Measurements from ENCODE around the gene DACH2.

Gene DACH2

DNA sequence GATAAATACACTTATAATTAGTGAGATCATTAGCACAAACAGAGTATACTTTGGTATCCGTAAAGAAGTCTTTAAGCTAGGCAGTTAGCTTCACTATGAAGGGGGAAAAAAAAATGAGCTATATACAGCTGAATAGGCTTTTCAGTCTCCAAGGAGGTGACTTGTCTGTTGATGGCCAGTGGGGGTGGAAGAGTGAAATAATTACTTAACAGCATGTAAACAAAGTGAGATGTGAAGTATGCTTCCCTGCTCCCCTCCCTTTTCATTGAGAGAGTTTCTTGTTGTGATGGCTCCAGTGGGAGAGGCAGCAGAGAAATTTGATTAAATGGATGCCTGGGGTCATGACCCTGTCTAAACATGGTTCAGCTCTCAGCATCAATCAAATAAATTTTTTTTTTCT is 180.9 kb downstream of the DACH2 start:
- DNase-seq = no peak

DNA sequence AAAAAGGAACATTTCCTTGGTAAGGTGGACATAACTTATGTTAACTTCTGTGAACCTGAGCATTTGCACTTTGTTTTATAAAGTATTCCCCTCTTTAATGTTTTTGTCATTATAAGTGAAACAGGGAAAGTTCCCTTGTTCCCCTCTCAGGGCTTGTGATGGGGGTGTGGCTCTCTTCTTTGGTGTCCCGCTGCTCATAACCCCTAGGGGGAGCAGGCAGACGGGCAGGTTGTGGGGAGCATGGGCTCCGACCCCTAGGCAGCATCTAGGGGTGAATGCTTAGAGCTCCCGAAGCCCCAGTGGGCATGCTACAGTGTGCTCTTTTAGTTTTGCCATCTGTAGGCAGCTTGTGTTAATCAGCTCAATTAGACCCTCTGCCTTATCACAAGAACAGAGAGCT is 200.4 kb downstream of the DACH2 start:
- no peak for DNase-seq

DNA sequence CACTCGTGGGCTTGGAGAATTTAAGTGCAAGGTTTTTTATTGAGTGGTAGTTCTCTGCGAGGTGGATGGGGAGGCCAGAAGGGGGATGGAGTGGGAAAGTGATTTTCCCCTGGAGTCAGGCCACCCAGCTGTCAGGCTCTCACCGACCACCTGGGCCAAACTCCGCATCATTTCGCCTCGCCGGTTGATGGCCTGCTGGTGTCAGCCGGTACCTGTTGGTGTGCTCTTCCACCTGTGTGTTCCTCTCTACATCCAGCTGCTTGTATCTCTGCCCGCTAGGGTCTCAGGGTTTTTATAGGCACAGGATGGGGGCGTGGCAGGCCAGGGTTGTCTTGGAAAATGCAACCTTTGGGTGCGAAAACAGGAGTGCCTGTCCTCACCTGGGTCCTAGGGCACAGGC is 200.9 kb downstream of the DACH2 start:
- DNase-seq = no peak

DNA sequence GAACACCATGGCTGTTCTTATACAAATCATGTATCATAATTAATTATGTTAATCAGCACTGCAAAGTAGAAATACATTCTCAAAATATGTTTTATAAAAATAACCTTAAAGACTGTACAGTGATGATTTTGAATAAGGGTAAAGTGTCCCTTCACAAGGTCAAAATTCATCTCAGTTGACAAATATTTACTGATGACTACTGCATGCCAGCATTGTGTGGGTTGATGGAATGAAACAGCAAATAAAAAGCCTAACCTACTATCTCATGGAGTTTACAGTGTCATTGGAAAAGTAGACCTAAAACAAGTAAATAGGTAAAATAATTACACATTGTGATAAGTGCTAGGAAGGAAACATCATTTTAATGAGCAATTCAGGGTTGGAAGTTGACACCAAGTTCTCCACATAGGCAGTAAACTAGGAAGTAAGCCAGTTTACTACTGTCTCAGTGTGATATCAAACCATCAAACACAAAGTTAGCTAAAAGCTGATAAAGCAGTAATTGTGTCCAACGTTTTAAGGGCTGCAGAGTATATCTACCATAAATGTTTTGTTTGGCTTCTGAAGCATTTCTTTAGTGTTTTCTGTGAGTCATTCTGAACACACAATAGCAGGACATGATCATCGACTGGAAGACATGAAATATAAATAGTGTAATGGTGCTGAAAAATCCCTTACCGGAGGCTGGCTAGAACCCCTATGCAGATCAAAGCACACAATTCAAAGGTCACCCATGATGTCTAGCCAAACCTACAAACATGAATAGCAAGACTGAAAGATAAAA is 221.8 kb downstream of the DACH2 start:
- no peak for DNase-seq

DNA sequence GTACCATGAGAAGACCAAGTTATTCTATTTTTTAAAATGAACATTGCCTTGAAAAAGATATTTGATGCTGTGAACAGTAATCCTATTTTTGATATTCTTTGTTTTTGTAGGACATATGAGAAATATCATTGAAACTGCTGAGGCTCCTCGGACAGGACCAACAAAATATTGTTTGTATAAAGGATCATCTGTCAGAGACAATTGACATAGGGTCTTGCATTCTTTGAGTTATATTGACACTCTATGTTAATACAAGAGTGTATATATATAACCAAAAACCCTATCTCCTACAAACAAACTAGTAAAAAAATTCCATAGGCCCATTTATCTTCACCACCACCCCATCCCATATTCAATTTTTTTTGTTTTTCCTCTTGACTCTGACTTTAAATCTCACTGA is 222.7 kb downstream of the DACH2 start:
- no peak for DNase-seq

DNA sequence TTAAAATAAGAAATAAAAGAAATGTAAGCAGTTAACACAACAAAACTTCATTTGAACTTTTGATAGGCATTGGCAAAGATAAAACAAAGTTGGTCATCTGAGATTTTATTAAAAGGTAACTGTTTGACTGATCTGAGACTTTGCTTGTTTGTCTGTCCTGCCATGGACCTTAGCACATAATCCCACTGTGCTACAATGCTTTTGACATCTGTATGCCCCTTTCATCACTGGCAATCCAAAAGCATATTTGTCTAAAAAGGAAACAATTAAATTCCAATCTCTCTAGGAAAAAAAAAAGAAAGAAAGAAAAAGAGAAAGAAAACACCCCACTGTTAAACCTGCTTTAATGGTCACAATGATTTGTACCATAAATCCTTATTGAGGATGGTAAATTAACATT is 231.0 kb downstream of the DACH2 start:
- DNase-seq = no peak

DNA sequence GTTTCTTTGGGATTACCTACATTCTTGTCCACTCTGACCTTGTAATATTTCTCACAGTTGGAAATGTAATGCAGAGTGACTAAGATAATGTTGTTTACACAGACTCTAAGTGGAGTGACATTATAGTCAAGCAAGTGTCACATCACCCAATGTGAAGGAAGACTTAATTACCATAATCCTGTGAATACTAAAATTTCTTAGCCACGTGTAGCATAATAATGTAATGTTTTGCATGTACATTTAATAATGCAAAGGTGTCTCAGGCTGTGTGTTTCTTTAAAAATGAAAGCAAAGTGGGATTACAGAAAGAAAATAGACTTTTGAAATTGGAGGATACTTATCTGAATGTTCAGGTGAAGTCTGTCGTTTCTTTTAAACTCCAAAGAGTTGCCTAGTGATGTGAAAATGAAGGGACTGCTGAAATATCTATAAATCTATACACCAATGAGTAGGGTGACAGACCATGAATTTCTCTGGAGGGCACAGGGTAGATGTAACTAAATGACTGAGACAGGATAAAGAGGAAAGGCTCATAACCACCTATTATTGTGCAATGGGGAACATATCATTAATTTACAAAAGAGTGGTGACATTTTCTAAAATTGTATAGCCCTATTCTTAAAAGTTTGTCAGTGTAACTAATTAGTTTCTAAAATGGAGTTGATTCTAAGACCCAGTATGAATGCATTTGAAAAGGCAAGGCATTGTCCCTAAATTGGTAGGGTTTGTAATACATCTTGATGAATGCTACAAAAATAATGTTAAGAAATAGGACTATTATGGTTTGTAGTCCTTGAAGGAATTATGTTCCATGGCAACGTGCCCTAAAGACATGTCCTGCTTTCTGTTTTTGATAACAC is 235.7 kb downstream of the DACH2 start:
- no peak for DNase-seq

DNA sequence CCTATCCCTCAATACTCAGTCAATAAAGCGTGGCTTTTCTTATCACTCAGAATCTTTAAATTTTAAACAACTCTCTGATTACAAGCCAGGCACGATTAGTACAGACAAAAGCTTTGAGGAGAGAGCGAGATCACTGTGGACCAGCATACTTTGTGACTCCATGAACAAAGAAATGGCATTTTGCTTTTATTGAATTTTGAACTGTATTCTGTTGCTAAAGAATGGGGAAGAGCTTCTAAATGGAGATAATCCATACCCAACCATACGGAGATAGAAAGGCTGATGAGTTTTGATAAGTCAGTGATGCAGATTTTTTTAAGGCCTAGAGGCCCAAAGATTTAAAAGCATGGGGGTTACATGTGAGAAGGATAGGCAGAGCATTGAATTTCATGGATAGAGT is 259.1 kb downstream of the DACH2 start:
- DNase-seq = no peak

DNA sequence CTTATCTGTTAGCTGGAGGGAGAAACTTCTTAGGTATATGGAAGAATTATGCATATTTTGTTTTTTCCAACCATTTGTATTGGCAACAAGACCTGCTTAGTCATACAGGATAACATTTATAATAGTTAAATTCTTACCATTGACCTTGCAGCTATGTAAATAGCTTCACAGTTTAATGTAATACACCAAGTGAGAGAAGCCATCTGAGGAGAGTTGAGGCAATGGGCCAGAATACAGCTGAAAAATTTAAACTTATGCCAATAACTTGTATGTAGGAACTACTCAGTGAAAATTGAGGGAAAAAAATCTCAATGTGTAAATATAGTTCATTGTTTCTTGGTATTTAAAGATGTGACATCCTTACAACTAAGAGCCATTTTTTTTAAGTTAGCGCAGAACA is 273.5 kb downstream of the DACH2 start:
- DNase-seq = no peak

DNA sequence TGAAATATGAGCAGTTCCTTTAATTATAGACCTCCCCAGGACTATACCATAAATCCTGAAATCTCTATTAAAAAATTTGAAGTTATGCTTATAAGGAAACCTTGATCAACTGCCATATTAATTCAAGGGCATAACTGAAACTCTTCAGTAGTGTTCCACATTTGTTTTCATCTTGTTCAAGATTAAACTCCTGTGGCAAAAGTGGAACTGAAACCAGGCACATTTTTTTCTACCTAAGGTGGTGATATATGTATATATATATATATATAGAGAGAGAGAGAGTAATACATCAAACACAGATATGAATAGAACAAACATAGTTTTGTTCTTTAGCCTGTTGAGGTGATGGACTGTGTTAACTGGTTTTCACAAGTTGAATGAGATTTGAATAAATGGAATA is 287.9 kb downstream of the DACH2 start:
- DNase-seq = no peak

DNA sequence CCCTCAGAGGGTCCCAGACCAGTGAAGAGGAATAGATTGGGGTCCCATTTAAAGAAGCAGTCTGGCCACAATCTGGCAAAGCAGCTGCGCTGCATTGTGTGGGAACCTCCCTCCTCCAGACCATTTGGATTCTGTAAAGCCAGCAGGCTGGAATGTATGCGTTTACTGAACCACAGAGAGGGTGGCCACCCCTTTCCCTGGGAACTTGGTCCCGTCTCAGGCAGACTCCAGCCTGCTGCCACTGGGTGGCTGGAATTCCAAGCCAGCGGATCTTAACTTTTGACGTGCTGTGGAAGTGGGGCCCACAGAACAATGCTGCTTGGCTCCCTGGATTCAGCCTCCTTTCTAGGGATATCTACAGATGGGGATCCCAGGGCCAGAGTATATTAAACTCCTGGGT is 307.2 kb downstream of the DACH2 start:
- DNase-seq = no peak

DNA sequence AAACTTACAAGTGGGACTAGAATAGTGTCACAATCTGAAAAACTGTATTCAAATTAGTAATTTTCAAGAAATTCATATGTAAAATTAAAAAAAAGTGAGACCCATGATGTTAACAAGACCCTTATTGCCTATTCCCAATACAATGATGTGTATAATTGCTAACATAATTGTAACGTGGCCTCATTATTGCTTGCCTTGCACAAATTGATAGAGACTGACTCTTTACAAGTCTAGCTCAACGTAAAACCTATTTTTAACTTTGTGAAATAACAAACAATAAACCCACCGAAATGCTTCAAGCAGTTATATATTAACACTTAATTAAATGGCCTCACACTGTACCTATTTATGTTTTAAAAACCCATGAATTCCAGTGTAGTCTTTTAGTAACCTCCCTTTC is 312.5 kb downstream of the DACH2 start:
- DNase-seq = no peak

DNA sequence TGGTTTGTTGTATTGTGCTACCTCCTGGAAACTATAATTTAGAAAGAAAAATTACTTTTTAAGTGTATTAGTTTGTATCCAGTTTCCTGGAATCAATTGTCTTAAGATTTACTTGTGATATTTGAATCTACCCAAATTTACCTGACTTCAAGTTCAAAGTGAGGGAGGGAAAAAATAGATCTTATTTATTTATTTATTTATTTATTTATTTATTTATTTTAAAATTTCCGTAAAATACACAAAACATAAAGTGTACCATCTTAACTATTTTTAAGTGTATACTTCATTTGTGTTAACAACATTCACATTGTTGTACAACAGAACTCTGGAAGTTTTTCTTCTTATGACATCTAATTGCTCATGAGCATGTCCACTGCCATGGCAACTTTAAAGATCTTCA is 356.0 kb downstream of the DACH2 start:
- DNase-seq = no peak

DNA sequence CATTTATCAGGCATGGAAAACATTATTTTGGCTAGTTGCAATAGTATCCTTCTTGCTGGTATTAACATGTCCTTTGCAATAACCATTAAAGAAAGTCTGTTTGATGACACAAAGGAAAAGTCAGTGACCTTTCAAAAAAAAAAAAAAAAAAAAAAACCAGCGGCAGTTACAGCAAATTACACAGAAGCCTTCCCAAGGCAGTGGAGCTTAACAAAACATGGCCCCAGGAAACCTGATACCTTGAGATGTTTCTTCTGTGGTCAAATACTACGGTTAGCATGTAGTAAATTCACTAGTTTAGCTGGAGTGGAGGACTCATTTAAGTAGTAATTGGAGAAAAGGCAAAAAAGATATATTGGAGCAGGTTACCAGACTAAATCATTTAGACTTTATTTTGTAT is 359.1 kb downstream of the DACH2 start:
- no peak for DNase-seq

DNA sequence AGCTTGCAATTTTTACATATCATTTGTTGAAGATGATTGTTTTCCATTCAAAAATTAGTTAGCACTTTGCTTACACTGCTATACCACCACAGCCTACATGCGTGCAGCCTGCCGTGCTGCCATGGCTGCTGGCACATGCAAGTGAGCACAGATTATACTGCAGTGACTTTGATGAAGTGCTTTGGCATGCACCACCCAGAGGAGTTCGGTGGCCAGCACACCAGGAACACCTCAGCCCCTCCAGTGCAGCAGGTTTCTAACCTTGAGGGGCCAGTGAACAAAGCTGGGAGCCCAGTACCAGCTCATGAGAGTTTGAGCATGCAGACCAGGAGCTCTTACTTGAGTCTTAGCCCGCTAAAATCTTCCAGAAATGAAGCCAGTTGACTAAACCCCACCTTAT is 431.5 kb downstream of the DACH2 start:
- no peak for DNase-seq

DNA sequence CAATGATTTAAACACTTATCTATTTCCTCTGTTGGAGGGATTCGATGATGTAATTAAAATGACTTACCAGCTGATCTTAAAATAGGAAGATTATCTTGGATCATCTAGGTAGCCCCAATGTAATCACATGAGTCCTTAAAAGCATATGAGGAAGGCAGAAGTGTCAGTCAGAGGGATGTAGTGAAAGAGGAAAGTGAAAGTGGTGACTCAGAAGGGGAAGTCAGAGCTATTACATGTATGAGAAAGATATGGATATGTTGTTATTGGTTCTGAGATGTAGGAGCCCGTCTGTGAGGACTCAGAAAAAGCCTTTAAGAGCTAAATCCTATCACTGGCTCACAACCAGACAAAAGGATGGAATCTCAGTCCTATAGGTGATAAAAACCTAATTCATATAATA is 456.4 kb downstream of the DACH2 start:
- no peak for DNase-seq

DNA sequence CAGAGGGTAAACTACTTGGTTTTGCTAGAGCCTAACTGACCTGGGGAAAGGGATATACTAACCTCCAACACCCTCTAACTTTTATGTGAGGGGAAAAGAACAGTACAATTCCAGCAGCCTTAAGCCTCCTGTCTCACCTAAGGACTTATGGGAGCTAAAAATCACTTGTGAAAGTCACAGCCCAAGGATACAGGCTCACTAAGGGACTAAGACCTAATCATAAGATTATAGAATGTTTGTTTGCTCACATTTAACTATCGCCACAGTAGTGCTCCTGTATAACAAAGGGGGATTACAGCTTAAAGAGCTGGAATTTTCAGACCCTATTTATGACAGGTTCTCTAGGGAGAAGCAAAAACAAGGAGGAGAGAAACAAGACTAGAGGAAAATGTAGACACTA is 548.7 kb downstream of the DACH2 start:
- no peak for DNase-seq

DNA sequence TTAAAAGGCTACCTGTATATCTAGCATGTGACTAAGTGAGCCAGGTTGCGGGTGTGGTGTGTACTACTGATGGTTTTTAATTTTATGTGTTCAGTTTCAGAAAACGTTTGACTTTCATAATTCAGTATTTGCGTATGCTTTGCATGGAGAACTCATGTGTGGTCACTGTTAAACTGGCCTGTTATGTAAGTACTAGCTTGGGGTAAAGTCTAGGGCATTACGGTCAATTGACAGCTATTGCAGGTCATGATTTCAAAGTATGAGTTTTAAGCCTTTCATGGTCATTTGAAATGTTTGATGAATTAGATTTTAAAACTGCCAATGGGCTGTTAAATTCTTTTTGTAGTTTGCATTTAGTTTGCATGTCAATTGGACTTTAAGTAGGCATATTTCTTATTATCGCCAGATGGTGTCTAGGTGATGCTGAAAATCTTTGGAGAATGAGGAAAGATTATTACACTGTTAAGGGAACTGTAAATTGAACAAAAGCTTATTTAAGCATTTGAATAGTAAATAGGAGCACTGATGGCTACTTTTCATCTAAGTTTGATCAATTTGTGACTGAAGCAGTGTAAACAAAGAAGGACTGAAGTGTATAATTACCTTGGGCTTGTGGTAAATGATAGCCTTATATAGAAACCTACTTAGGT is 563.4 kb downstream of the DACH2 start:
- no peak for DNase-seq

DNA sequence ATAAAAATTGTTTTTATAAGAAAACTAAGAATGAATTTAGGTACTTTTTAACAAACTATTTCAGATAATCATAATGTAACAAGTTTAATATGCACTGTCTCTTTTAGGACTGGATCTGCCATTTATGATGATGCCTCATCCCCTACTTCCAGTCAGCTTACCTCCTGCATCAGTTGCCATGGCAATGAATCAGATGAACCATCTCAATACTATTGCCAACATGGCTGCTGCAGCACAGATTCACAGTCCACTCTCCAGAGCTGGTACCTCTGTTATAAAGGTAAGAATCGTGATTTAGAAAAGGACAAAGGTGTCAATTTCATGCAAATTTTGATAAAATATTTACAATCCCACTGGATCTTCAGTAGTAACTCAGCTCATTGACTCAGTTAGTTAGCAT is 566.2 kb downstream of the DACH2 start:
- DNase-seq = no peak

DNA sequence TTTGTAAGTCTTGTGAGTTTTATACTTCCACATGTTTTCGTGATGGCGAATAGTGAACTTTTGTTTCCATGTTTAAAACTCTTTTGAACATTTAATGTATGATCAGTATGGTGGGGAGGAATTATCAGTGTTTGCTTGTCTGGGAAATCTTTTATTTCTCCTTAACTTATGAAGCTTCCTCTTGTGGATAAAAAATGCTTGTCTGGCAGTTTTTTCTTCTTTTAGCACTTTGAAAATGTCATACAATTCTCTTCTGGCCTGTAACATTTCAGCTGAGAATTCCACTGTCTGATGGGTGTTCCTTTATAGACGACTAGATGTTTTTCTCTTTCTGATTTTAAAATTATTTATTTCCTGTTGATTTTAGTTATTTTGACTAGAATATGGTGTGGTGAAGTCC is 576.0 kb downstream of the DACH2 start:
- DNase-seq = no peak

DNA sequence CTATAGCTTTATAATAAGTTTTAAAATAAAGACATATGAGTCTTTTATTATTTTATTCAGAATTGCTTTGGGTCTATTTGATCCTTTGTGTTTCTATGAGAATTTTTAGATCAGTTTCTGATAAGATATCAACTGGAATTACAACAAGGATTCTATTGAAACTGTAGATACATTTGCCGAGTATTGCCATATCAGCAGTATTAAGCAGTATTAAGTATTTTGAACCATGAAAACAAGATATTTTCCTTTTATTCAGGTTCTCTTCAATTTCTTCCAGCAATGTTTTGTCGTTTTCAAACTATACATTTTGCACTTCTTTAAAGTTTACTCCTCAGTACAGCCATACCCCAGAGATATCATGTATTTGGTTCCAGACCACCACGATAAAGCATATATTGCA is 598.8 kb downstream of the DACH2 start:
- no peak for DNase-seq

DNA sequence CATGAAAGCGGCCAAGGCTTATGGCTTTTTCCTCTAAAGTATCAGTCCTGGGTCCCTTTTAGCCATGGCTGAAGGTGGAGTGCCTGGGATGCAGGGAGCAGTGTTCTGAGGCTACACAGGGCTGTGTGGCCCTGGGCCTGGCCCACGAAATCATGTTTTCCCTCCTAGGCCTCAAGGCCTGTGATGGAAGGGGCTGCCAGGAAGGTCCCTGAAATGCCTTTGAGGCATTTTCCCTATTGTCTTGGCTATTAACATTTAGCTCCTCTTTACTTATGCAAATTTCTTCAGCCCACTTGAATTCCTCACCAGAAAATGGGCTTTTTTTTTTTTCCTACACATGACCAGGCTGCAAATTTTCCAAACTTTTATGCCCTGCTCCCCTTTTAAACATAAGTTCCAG is 657.0 kb downstream of the DACH2 start:
- DNase-seq = no peak

DNA sequence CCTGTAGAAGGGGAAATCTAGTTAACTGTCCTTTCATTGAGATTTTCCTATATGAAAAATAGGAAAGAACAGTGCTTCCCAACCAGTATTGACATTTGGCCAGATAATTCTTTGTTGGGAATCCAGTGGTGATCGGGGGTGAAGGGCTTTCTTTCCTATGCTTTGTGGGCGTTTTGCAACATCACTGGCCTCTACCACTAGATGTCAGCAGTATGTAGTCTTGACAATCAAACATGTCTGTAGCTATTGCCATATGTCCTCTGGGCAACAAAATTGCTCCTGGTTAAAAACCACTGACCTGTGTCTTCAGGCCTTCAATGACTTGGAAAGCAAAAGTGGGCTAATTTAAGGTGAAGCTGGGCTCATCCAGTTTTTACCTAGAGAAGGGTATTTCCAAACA is 658.5 kb downstream of the DACH2 start:
- DNase-seq = no peak

DNA sequence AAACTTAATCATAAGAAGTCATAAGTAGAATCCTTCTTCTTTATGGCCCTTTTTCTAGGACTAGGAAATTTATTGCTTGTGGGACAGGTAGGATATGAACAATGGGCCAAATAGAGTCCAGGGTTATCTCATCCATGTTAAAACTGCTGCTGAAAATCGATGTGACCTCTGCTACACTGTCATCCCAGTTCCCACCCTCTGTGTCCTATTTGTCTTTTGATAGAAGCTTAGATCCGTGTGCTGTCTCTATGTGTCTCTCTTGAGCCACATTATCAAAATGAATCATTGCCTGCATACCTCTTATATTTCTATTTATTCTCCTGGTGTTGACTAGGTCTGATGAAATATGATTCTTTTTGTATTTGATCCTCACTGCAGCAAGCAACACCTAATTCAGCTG is 661.4 kb downstream of the DACH2 start:
- DNase-seq = no peak
